ENCODE data around the gene MRGPRD. TPM values are rescaled to one million over a fixed set of nuclear protein-coding genes. Genes with fewer than 3 reads are reported as not detected.

MRGPRD gene
- total RNA-seq, 1 donor, result not detected

DNA sequence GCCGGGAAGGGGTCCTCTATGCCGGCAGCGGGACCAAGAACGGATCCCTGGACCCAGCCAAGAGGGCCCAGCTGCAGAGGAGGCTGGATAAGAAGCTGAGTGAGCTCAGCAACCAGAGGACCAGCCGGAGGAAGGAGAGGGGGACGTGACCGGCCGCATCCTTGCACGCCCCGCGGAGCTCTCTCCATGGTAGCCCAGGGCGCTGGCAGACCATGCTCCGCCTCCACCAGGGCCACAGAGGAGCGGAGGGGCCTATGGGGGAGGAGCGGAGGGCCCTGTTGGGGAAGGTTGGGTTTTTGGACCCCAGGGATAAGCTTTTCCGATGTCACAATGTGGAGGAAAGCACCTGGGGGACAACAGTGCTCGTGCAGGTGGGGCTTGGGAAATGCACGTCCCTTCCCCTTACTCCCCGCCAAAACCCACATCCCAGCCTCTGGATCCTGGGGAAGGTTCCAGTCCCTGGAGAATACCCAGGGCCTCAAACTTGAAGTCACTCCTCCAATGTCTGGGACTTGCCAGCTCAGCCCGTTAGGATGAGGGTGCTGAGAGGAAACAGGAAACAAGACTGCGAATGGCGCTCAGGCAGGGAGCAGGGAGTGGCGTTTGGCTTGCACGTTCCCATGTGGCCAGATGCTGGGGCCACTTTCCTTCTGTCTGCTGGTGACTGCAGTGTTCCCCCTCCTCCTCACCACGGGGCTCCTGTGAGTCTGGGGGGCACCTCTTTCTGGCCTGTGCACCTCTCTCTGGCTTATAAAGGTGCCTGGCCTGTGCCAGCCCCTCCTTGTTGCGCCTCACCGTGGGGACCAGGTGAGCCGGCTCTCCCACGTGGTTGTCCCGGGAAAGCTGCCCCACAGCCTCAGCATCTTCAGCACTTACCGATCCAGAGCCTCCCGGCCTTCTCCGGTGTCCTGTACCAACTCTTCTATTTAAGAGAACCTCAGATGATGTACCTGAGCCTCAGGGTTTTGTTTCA is 40.9 kb downstream of the MRGPRD start:
- H3K4me3 ChIP-seq (ENCODE audit: low read depth, low read length), result no peak overlapping the region
- TF ChIP-seq, protein P1, sequence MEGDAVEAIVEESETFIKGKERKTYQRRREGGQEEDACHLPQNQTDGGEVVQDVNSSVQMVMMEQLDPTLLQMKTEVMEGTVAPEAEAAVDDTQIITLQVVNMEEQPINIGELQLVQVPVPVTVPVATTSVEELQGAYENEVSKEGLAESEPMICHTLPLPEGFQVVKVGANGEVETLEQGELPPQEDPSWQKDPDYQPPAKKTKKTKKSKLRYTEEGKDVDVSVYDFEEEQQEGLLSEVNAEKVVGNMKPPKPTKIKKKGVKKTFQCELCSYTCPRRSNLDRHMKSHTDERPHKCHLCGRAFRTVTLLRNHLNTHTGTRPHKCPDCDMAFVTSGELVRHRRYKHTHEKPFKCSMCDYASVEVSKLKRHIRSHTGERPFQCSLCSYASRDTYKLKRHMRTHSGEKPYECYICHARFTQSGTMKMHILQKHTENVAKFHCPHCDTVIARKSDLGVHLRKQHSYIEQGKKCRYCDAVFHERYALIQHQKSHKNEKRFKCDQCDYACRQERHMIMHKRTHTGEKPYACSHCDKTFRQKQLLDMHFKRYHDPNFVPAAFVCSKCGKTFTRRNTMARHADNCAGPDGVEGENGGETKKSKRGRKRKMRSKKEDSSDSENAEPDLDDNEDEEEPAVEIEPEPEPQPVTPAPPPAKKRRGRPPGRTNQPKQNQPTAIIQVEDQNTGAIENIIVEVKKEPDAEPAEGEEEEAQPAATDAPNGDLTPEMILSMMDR (IDR thresholded peaks at IDR 0.05; ENCODE audit: insufficient read depth, low read depth, low read length), result no peak
- DNase-seq (ENCODE audit: low read depth), result no peak

DNA sequence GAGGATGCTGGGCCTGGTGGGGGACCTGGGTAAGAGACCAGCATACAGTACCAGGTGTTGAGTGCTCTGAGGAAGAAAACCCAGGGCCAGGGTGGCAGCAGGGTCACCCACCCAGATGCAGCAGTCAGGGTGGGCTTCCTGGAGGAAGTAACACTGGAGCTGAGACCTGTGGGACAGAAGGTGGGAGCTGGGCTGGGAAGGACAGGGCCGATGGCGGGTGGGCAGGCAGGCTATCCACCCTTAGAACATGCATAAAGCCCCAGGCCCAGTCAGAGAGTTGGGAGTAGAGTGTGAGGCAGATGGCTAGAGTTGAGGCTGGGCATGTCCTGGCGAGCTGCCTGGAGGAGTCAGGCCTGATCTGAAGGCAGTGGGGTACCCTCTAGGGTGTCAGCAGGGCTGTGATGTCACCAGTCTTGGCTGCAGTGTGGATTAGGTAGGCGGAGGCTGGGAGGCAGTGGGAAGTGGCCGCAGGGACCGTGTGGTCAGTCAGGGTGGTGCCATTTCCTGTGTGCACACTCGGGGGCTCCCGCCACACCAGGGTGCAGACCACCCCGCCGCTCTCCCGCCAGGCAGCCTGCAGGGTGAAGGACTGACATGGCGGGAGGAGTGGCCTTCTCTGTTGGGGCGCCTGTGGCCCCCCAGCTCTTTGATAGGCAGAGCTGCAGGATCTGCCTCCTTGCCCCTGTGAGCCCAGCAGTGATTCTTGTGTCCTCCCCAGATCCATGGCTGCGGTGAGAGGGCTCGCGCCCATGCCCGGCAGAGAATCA is 41.8 kb downstream of the MRGPRD start:
- DNase-seq (ENCODE audit: low read depth), result no peak
- no peak overlapping the region for H3K4me3 ChIP-seq (ENCODE audit: low read depth, low read length)
- TF ChIP-seq, protein P1 (IDR thresholded peaks at IDR 0.05; ENCODE audit: insufficient read depth, low read depth, low read length), result no peak

DNA sequence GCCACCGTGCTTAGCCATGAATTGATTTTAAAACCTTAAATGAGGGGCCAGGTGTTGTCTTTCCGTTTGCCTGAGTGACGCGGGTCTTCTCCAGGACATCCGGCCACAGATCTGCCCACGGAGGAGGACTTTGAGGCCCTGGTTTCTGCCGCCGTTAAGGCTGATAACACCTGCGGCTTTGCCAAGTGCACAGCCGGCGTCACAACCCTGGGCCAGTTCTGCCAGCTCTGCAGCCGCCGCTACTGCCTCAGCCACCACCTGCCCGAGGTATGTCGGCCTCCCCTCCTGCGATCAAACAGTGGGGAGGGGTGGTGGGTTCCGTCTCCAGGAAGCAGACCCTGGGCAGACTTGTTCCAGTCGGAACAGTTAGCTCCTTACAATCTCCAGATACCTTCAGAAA is 42.7 kb downstream of the MRGPRD start:
- no peak for DNase-seq (ENCODE audit: low read depth)
- TF ChIP-seq, protein P1 (IDR thresholded peaks at IDR 0.05; ENCODE audit: insufficient read depth, low read depth, low read length), result no peak
- H3K4me3 ChIP-seq (ENCODE audit: low read depth, low read length), result no peak overlapping the region

DNA sequence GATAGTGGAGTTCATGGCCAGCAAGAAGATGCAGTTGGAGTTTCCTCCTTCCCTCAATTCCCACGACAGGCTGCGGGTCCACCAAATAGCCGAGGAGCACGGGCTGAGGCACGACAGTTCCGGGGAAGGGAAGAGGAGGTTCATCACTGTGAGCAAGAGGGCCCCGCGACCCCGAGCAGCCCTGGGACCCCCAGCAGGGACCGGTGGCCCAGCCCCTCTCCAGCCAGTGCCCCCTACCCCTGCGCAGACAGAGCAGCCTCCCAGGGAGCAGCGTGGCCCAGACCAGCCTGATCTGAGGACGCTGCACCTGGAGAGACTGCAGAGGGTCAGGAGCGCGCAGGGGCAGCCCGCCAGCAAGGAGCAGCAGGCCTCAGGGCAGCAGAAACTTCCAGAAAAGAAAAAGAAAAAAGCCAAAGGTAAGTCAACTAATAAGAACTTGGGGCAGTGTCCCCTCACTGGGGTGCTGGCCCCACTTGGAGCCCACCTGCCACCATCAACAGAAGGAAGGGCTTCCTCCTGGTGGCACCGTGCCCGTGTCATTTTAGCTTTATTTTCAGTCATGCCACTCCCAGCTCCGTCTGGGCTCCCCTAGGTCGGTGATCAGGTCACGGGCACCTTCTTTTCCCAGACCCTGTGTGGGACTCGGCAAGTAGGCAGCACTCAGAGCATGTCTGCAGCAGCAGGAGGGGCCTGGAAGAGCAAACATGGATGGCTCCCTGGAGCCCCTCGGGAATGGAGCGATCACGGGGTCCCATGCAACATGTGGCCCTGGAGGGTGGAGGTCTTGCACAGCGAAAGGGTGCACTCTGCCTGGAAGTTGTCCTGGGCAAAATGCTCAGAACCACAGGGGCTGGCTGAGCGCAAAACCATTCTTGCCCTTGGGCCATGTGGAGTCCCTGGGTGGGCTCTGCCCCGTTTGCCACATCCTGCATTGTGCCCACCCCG is 43.8 kb downstream of the MRGPRD start:
- TF ChIP-seq, protein P1 (IDR thresholded peaks at IDR 0.05; ENCODE audit: insufficient read depth, low read depth, low read length), result no peak
- no peak for DNase-seq (ENCODE audit: low read depth)
- H3K4me3 ChIP-seq (ENCODE audit: low read depth, low read length), result no peak overlapping the region

DNA sequence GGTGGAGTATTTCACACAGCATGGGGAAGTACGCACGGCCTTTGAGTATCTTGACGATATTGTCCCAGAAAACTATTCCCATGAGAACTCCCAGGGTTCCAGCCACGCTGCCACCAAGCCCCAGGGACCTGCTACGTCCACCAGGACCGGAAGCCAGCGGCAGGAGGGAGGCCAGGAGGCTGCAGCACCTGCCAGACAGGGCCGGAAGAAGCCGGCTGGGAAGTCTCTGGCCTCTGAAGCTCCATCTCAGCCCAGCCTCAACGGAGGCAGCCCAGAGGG is 44.5 kb downstream of the MRGPRD start:
- DNase-seq (ENCODE audit: low read depth), result no peak

More for the DNA sequence above, 44.5 kb downstream of the MRGPRD start:
- TF ChIP-seq, protein P1 (IDR thresholded peaks at IDR 0.05; ENCODE audit: insufficient read depth, low read depth, low read length), result no peak
- H3K4me3 ChIP-seq (ENCODE audit: low read depth, low read length), result no peak overlapping the region

Data from fibroblast of villous mesenchyme (primary cell).